Erythroblast (primary cell): ENCODE data around the gene AMIGO1.

Experiments
- GATA1 ChIP-seq: IDR thresholded peaks from 2 replicates; pipeline ENCODE4 v1.6.1; 2011; ENCODE audit warnings: low read depth, mild to moderate bottlenecking, control low read depth, low read length, moderate library complexity
- POLR2A ChIP-seq: IDR thresholded peaks from 2 replicates; pipeline ENCODE4 v1.6.1; 2011; ENCODE audit warnings: mild to moderate bottlenecking, low read length

DNA sequence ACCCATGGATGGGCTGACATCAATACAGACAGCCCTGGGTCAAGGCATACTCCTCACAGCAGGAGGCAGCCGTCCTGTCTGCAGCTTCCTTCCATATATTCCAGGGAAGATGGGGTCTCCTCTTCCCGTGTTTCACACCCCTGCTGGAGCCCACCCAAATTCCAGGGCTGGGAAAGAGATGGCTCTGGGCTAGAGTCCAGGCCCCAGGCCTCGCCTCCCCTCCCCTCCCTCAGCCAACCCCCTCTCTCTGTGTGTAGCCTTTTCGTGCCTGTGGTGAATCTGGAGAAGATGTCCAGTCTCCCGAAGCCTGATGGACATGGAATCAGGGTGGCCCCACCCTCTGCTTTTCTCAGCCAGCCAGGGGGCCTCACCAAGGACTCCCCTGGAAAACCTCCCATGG is 22.3 kb downstream of the AMIGO1 start:
- TF ChIP-seq POLR2A (no peak), GATA1 (no peak)
